Activated CD4-positive, alpha-beta T cell treated with anti-CD3 and anti-CD28 coated beads, Interleukin-2, amount 50 U/mL, for 24 hours (primary cell): Measurements from ENCODE around the gene BAAT.

ENCODE experiments used
- DNase-seq, 2 donors: peaks; one replicate each; pipeline ENCODE4 v3.0.0-alpha.2; 2020; ENCODE audit warnings: low read depth in 1 of 2, low spot score in 1 of 2

Gene BAAT

DNA sequence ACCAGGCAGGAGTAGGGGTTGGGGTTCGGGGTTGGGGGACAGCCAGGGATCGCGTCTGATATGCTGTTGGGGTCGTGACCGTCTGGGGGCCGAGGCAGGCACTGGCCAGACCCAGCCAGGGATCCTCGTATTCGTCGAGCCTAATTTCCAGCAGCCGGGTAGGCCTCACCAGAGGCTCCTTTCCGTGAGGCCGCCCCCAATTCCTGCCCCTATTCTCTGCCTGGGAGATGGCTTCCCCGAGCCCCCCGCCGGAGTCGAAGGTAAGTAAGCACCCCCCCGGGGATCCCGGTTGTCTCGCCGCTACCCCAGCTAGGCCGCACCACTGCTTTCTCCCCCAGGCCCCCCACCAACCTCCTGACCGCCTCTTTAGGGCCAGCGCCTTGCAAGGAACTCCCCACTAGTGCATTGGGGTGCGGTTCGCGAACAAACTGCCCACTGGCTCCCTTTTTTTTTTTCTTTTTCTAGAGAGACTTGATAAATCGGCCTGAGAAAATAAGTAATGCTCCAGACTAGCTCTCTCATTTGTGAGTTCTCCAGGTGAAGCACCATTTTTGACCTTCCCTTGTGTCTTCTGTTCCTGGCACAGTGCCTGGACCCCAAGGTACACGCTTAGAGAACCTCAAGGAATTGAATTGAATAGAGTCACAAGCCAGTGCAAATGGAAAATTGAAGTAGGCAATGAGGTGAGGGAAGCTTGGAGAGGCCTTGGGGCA is 14.3 kb upstream of the BAAT start:
- no peak for DNase-seq

DNA sequence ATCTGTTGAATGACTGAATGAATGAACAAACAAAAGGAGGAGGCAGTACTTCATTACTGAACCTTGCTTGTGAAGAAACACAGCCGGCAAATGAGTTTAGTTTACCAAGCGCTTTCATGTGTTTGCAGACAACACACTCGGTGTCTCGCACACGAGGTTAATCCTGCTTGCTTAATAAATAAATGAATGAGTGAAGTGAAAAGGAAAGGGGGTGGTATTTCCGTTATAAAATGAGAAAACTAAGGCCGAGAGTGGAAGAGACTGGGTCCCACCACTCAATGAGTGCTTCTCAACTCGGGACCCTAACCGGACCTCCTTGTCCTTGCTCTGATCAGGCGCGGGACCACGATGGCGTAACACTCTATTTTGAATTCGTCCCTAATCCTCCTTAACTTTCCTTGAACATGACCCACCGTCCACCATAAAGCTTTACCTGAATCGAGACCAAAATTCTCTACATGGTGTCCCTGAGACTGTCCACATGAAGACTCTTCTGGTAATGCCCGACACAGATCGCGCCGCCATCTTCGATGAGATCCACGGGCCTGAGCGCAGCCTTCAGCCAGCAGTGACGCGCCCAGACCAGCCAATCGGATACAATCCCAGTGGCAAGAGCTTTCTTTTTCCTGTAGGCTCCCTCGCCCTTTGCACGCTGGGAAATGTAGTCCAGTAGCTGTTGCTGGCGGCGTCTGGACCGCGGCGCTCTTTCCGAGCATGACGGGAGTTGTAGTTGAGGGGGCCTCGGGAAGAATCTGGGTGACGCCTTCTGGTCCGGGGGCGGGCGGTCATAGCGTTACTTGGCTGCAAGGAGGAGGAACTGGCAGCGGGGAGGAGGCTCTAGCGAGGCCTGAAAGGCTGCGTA is 13.5 kb upstream of the BAAT start, which contains the start of the genes MRPL50 and ZNF189:
Gene MRPL50 (minus strand): TSS at position 551 of the 862 bp plus-strand sequence. CDS start 26 bp downstream, at position 525.
Gene ZNF189 (plus strand): TSS at position 784 of the 862 bp plus-strand sequence. CDS start 306 bp downstream, outside the sequence.
- DNase-seq, result peak; percentile 86 to 95

DNA sequence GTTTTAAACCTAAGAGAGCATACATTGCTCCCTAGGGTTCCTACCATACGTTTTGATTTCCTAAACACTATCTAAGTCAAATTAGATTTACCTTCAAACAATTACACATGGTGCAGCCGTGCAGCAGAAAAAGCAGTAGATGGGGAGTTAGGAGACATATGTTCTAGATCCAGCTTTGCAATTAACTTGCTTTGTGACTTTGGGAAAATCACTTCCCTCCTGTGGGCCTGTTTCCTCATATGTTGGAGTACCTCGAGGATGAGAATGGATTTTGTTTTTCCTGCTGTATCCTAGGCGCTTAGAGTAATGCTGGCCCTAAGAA is 12.9 kb upstream of the BAAT start:
- DNase-seq, result no peak

DNA sequence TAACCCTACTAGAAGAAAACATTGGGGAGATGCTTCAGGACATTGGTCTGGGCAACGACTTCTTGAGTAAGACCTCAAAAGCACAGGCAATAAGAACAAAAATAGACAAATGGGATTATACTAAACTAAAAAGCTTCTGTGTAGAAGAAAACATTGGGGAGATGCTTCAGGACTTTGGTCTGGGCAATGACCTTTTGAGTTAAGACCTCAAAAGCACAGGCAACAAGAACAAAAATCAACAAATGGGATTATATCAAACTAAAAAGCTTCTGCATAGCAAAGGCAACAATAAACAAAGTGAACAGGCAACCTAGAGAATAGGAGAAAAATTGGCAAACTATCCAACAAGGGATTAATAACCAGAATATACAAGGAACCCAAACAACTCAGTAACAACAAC is 9.9 kb upstream of the BAAT start:
- no peak for DNase-seq

DNA sequence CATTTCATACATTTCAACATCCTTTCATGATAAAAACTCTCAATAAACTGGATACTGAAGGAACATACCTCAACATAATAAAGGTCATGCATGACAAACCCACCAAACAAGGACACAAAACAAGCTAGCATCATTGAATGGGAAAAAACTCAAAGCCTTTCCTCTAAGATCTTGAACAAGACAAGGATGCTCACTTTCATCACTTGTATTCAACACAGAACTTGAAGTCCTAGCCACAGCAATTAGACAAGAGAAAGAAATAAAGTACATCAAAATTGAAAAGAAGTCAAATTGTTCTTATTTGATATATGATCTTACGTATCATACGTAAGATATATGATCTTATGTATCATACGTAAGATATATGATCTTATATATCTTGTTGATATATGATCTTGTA is 8.3 kb upstream of the BAAT start:
- no peak for DNase-seq

DNA sequence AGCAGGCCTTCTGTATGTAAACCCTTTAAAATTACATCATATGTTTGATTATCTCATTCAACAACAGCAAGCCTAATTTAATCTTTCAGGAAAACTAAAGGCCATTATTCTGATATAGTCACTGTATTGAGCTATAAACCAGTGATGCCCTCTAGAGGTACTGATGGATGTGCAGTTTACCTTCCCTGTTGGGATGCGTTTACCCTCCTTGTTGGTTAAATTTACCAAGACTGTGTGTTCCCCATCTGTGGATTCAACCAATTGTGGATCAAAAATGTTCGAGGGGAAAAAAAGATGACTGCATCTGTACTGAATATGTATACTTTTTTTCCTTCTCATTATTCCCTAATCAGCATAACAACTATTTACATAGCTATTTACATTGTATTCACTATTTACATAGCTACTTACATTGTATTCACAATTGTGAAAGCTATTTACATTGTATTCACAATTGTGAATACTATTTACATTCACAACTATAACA is 3.7 kb upstream of the BAAT start:
- no peak for DNase-seq

DNA sequence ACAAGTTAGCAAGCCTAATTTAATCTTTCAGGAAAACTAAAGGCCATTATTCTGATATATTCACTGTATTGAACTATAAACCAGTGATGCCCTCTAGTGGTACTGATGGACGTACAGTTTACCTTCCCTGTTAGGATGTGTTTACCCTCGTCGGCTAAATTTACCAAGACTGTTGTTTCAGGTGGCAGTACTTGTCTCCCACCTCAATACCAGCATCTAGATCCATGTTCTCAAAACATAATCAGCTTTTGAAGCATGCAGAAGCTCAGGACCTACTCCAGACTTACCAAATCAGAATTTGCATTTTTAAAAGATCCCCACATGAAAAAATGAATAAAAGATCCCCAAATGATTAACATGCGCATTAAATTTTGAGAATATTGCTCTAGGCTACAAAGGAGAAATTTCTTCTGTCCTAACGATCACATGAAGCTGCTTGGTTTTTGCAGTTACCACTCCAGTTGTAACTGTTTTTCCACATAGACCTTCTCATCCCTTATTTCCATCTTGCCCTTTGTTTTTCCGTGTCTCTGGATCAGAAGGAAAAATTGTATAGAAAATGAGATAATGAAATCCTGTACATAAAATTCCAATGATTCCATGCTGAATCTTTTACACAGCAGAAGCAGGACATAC is 3.2 kb upstream of the BAAT start:
- no peak for DNase-seq

DNA sequence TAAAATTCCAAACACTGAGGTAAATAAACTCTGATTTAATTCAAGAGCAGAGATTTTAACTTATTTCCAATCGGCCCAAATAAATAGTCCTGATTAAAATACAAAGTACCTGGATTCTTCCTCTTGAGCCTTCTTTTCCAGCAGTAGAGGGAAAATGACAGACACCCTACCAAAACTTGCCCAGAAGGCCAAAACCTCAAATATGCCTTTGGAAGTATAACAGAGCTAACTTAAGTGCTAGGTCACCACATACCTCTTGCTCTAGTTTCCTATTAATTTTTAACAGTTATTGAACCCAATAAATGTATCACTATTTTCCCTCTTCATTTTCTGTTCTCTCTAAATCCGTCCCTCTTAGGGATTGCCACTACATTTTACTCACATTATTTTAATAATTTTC is 1.4 kb downstream of the BAAT start:
- DNase-seq, result no peak

DNA sequence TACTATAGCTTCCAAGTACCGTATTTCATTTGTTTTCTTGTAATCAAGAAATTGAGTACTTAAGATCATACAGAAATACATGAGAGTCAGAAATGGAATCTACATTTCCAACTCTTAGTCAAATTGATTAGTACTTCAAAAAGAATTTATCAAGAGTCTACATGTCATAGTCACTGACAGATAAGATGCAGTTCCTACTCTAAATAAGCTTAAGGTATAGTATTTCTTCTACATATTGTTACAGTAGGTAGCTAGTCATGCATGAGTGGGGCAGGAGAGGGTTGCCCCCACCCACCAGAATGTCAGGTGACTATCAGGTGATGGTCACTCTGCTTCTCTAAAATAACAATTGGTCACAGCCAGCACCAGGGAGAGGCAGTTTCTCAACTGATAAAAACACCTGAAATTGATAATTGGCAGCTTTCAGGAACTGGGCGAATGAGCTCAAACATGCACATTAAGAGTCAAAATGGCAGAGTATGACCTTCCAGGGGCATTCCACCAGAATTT is 2.9 kb downstream of the BAAT start:
- no peak for DNase-seq

DNA sequence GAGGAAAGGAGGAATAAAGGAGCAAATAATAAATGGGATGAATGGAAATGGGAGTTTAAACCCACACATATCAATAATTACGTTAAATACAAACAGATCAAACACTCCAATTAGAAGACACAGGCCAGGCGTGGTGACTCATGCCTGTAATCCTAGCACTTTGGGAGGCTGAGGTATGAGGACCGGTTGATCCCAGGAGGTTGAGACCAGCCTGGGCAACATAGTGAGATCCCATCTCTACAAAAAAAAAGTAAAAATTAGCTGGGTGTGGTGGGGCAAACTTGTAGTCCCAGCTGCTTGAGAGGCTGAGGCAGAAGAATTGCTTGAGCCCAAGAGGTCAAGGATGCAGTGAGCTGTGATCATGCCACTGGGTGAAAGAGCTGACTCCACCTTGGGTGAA is 3.7 kb downstream of the BAAT start:
- DNase-seq, result no peak

DNA sequence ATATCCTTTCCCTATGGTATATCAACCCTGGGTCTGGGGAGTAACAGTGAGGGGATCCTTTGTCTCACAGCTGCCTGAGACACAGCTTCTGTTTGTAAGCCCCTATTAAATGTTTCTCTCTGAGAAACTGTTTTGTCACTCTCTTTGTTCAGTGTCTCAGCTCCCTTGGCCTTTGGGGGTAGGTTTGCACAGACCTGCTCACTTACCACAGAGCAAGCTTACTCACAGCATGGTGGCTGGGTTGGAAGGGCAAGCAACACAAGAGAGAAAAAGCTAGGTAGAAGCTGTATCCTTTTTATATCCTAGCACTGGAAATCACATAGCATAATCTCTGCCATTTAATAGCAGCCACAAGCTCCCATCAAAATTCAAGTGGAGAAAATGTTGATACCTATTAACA is 4.5 kb downstream of the BAAT start:
- no peak for DNase-seq

DNA sequence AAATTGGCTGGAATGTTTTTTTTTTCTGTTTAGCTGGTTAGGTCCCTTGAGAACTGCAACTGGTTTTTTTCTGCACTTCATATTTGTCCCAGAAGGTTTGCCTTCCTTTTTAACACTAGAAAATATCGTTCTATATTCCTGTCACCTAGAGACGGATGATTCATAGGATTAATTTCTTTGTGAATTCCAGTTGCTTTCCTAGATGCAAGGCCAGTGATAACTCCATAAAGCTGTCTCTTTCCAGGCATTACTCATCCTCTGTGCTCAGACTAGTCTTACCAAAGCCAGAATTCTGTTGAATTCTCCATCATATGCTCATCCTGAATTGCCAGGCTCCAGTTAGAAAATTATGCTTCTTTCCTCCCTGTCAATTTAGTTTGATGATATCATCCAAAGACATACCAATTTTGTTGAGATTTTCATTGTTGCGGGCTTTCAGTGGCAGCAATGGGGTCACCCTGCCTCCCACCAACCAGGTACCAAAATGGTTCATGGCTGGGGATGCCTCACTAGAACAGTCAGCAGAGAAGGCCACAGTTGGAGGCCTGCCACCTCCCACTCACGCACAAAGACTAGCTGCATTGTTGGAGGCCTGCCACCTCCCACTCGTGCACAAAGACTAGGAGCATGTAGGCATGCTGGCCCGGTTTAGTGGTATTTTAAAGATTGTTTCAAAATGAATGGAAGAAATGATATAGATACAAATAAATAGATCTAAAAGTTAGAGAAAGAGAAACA is 8.5 kb downstream of the BAAT start:
- no peak for DNase-seq

DNA sequence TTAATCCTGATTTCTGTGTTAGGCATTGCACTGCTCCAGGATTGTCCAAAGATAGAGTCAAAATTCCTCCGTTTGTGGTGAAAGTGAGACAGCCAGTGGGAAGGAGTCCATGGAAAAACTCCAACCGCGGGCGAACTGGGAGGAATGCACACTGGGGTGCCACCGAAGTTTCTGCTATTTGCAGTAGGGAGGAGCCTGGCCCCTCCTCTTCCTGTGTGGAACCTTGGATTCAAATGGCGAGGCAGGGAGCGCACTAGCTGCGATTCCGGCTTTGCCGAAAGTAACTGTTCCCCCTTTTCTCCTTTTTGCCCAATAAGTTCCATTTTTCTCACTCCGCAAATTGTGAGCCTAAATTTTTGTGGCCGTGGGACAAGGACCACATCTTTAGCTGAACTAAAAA is 9.3 kb downstream of the BAAT start:
- DNase-seq, result no peak

DNA sequence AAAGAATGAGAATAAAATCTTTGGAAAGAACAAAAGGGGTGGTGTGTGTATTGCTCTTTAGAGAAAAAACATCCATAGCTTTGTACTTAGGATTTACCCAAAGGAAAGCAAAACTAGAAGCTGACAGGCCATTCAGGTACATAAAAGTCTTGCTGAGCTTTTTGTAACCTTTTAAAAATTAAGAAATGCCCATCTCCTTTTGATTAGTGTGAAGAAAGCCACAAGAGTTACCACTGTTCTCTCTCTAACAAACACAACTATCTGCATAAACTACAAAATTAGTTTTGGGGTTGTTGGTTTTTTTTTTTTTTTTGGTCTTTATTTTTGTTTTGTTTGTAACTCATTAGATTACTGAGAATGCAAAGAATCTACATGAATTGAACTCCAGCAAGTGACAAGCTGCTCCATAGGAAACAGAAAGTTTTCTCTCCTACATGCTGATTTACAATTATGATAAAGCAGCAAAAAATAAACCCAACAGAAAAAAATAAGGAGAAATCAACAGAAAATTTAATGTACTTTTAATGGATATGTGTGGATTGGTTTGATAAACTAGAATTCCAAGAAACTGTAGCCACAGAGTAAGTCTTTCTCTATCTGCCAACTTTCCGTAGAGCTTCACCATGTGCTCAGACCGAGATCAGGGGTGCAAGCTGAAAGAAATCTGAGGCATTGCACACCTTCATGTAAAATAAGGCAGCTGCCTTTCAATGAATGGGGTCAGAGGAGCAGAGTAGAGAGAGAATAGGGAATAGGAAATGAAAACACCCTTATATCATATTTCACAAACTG is 12.3 kb downstream of the BAAT start:
- no peak for DNase-seq

DNA sequence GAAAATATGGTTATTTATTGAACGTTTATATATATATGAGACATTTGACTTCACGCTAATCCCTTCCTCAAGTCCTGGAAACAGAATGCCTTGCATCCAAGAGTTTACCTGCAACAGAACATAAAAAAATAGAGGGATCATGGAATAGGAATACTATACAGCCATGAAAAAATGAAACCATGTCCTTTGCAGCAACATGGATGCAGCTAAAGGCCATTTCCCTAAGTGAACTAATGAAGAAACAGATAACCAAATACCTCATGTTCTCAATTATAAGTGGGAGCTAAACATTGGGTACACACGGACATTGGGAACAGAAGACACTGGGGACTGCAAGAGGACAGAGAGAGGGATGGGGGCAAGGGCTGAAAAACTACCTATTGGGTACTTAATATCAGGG is 13.0 kb downstream of the BAAT start:
- DNase-seq, result no peak

DNA sequence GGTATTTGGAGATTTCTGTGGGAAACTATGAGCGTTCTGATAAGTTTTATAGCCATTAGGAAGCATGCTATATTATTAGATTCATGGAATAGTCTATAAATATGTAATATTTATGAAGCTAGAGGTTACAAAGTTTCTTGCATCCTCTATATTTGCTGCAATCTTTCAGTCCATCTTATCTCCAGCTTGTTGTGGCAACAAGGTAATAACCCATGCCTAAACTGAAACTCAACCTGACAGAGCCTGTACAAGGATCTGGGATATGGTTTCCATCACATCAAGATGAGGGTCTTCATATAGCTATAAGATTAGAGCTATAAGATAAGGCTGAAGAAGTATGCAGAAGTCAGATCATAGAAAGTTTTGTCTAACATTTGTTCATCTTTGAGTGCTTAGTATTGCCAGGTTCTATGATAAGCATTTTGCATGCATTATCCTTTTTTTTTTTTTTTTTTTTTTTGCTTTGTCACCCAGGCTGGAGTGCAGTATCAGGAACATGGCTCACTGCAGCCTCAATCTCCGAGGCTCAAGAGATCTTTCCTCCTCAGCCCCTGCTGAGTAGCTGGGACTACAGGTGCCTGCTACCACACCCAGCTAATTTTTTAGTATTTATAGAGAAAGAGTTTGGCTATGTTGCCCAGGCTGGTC is 14.8 kb downstream of the BAAT start:
- no peak for DNase-seq

DNA sequence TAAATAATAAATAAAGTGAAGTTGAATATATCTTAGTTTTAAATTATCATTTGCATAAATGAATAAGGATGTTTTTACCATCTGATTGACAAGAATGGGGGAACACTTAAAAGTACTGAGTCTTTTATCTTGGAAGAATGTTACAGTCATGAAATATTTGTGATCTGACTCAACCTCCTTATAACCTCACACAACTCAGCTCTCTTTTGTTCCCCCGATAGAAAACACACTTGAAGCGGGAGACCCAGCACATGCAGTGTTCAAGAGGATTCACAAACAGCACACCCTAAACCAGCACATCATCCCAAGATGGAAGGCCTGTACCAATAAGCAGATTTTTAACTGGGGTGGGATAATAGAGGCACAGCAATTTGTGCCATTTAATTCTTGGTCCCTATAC is 15.5 kb downstream of the BAAT start:
- DNase-seq, result no peak

DNA sequence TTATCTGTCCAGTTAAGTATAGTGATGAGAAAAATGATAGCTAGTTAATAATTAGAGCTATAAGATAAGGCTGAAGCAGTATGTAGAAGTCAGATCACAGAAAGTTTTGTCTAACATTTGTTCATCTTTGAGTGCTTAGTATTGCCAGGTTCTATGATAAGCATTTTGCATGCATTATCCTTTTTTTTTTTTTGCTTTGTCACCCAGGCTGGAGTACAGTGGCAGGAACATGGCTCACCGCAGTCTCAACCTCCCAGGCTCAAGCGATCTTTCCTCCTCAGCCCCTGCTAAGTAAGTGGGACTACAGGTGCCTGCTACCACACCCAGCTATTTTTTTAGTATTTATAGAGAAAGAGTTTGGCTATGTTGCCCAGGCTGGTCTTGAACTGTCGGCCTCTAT is 17.5 kb downstream of the BAAT start:
- no peak for DNase-seq

DNA sequence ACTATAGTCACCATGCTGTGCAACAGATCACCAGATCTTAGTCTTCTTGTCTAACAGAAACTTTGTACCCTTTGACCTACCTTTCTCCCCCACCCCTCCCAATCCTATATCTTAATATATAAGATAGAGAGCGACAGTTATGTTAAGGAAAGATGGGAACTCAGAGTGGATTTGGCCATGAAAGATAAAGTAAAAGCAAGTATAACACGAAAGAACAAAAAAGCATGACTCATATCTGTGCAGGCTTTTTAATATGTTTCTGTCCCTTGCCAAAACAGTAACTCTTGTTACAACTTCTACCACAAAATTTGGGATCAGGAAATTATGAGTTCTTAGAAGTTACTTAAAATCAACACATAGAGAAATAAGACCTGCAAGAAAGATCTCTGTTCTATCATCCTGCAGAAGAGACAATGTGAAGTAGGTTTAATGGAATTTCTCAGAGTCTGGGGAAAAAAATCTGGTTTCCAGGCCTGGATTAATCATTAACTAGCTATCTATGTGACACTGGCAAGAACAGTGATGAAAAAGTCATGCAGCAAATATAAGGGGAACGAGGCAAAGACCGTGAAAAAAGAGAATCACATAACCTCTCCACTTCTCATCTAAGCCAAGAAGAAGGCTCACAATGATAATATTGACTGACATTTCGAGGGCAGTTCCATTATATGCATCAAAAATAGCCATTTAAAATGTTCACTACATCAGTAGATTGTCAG is 18.6 kb downstream of the BAAT start:
- DNase-seq, result no peak
